Measurements from ENCODE around the gene CCDC85A.

DNA sequence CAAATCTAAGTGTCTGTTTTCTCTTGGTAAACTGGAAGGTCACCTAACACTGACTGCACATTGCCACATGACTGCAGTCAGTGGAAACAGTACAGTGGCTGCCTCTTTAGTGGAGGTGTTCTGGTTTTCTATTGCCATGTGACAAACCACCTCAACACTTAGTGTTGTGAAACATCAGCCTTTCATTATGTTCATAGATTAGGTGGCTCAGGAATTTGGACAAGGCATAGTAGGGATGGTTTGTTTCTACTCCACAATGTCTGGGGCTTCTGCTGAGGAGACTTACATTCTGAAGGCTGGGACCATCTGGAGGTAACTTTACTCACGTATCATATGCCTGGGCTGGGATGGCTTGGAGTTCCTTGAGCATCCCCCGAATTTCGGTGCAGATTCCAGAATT is 26.5 kb downstream of the CCDC85A start:
- TF ChIP-seq, protein P1, sequence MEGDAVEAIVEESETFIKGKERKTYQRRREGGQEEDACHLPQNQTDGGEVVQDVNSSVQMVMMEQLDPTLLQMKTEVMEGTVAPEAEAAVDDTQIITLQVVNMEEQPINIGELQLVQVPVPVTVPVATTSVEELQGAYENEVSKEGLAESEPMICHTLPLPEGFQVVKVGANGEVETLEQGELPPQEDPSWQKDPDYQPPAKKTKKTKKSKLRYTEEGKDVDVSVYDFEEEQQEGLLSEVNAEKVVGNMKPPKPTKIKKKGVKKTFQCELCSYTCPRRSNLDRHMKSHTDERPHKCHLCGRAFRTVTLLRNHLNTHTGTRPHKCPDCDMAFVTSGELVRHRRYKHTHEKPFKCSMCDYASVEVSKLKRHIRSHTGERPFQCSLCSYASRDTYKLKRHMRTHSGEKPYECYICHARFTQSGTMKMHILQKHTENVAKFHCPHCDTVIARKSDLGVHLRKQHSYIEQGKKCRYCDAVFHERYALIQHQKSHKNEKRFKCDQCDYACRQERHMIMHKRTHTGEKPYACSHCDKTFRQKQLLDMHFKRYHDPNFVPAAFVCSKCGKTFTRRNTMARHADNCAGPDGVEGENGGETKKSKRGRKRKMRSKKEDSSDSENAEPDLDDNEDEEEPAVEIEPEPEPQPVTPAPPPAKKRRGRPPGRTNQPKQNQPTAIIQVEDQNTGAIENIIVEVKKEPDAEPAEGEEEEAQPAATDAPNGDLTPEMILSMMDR (IDR thresholded peaks at IDR 0.05), result no peak
- no peak for TF ChIP-seq POLR2A (IDR thresholded peaks at IDR 0.05)

All from lower leg skin (tissue), 3 donors.